Measurements from ENCODE around the gene PDGFRA.
"Not testable (repeated sequence)": the region's sequence is repeated elsewhere in the genome, so short reads cannot be mapped to it uniquely, and the experiment has no call there.

PDGFRA gene

GRCh38 chr4:54252312-54252711 is 23.2 kb downstream of the PDGFRA start:
- not testable (repeated sequence) for H3K4me3 ChIP-seq (ENCODE audit: low read length); H3K27ac ChIP-seq (ENCODE audit: low read depth, low read length); H3K27me3 ChIP-seq (ENCODE audit: control insufficient read depth, insufficient read depth, low read length); H3K36me3 ChIP-seq (ENCODE audit: control insufficient read depth, insufficient read depth, low read length); H3K4me1 ChIP-seq (ENCODE audit: control insufficient read depth, insufficient read depth, low read length); H3K9ac ChIP-seq (ENCODE audit: low read length)

- Histone ChIP-seq H3K27ac (ENCODE audit: low read depth, low read length) (no peak overlapping the region), H3K4me1 (ENCODE audit: control insufficient read depth, insufficient read depth, low read length) (no peaks in the 10 kb centered on the region), H3K27me3 (ENCODE audit: control insufficient read depth, insufficient read depth, low read length) (no peaks in the 10 kb centered on the region), H3K36me3 (ENCODE audit: control insufficient read depth, insufficient read depth, low read length) (peaks cover 2% of the 10 kb centered on the region), H3K9ac (ENCODE audit: low read length) (no peak overlapping the region), H3K4me3 (ENCODE audit: low read length) (no peak overlapping the region)
Observed at GRCh38 chr4:54254116-54254914, 25.2 kb downstream of the PDGFRA start.

GRCh38 chr4:54254915-54255246 is 25.8 kb downstream of the PDGFRA start:
- Histone ChIP-seq H3K4me1 (ENCODE audit: control insufficient read depth, insufficient read depth, low read length) (no peaks in the 10 kb centered on the region), H3K27me3 (ENCODE audit: control insufficient read depth, insufficient read depth, low read length) (no peaks in the 10 kb centered on the region), H3K36me3 (ENCODE audit: control insufficient read depth, insufficient read depth, low read length) (peaks cover 2% of the 10 kb centered on the region), H3K4me3 (ENCODE audit: low read length) (no peak overlapping the region), H3K9ac (ENCODE audit: low read length) (no peak overlapping the region), H3K27ac (ENCODE audit: low read depth, low read length) (no peak overlapping the region)

- no peak overlapping the region for H3K4me3 ChIP-seq (ENCODE audit: low read length)
- H3K27ac ChIP-seq (ENCODE audit: low read depth, low read length) = no peak overlapping the region
- no peak overlapping the region for H3K9ac ChIP-seq (ENCODE audit: low read length)
- H3K4me1 ChIP-seq (ENCODE audit: control insufficient read depth, insufficient read depth, low read length) = no peaks in the 10 kb centered on the region
- H3K36me3 ChIP-seq (ENCODE audit: control insufficient read depth, insufficient read depth, low read length) = peaks cover 2% of the 10 kb centered on the region
- H3K27me3 ChIP-seq (ENCODE audit: control insufficient read depth, insufficient read depth, low read length) = no peaks in the 10 kb centered on the region
Observed at GRCh38 chr4:54255881-54256280, 26.8 kb downstream of the PDGFRA start.

- Histone ChIP-seq H3K36me3 (ENCODE audit: control insufficient read depth, insufficient read depth, low read length) (peaks cover 2% of the 10 kb centered on the region), H3K9ac (ENCODE audit: low read length) (no peak overlapping the region), H3K27me3 (ENCODE audit: control insufficient read depth, insufficient read depth, low read length) (no peaks in the 10 kb centered on the region), H3K27ac (ENCODE audit: low read depth, low read length) (no peak overlapping the region), H3K4me1 (ENCODE audit: control insufficient read depth, insufficient read depth, low read length) (no peaks in the 10 kb centered on the region), H3K4me3 (ENCODE audit: low read length) (no peak overlapping the region)
Observed at GRCh38 chr4:54256491-54257486, 27.7 kb downstream of the PDGFRA start.

GRCh38 chr4:54265366-54265765 is 36.3 kb downstream of the PDGFRA start:
- H3K27me3 ChIP-seq (ENCODE audit: control insufficient read depth, insufficient read depth, low read length) = no peaks in the 10 kb centered on the region
- no peak overlapping the region for H3K27ac ChIP-seq (ENCODE audit: low read depth, low read length)
- no peaks in the 10 kb centered on the region for H3K36me3 ChIP-seq (ENCODE audit: control insufficient read depth, insufficient read depth, low read length)
- H3K4me3 ChIP-seq (ENCODE audit: low read length) = no peak overlapping the region
- H3K4me1 ChIP-seq (ENCODE audit: control insufficient read depth, insufficient read depth, low read length) = no peaks in the 10 kb centered on the region
- no peak overlapping the region for H3K9ac ChIP-seq (ENCODE audit: low read length)

GRCh38 chr4:54268151-54268550 is 39.1 kb downstream of the PDGFRA start:
- H3K4me3 ChIP-seq (ENCODE audit: low read length) = no peak overlapping the region
- no peak overlapping the region for H3K9ac ChIP-seq (ENCODE audit: low read length)
- peaks cover 6% of the 10 kb centered on the region for H3K36me3 ChIP-seq (ENCODE audit: control insufficient read depth, insufficient read depth, low read length)
- H3K27me3 ChIP-seq (ENCODE audit: control insufficient read depth, insufficient read depth, low read length) = no peaks in the 10 kb centered on the region
- no peak overlapping the region for H3K27ac ChIP-seq (ENCODE audit: low read depth, low read length)
- no peaks in the 10 kb centered on the region for H3K4me1 ChIP-seq (ENCODE audit: control insufficient read depth, insufficient read depth, low read length)

- Histone ChIP-seq H3K27ac (ENCODE audit: low read depth, low read length) (no peak overlapping the region), H3K27me3 (ENCODE audit: control insufficient read depth, insufficient read depth, low read length) (no peaks in the 10 kb centered on the region), H3K36me3 (ENCODE audit: control insufficient read depth, insufficient read depth, low read length) (peaks cover 6% of the 10 kb centered on the region), H3K9ac (ENCODE audit: low read length) (no peak overlapping the region), H3K4me1 (ENCODE audit: control insufficient read depth, insufficient read depth, low read length) (no peaks in the 10 kb centered on the region), H3K4me3 (ENCODE audit: low read length) (no peak overlapping the region)
Observed at GRCh38 chr4:54271464-54271863, 42.4 kb downstream of the PDGFRA start.

GRCh38 chr4:54272051-54272450 is 43.0 kb downstream of the PDGFRA start:
- no peaks in the 10 kb centered on the region for H3K4me1 ChIP-seq (ENCODE audit: control insufficient read depth, insufficient read depth, low read length)
- peaks cover 6% of the 10 kb centered on the region for H3K36me3 ChIP-seq (ENCODE audit: control insufficient read depth, insufficient read depth, low read length)
- H3K9ac ChIP-seq (ENCODE audit: low read length) = no peak overlapping the region
- H3K27ac ChIP-seq (ENCODE audit: low read depth, low read length) = no peak overlapping the region
- H3K4me3 ChIP-seq (ENCODE audit: low read length) = no peak overlapping the region
- no peaks in the 10 kb centered on the region for H3K27me3 ChIP-seq (ENCODE audit: control insufficient read depth, insufficient read depth, low read length)

GRCh38 chr4:54274264-54274663 is 45.2 kb downstream of the PDGFRA start:
- Histone ChIP-seq H3K9ac (ENCODE audit: low read length) (no peak overlapping the region), H3K27ac (ENCODE audit: low read depth, low read length) (no peak overlapping the region), H3K27me3 (ENCODE audit: control insufficient read depth, insufficient read depth, low read length) (no peaks in the 10 kb centered on the region), H3K4me1 (ENCODE audit: control insufficient read depth, insufficient read depth, low read length) (peaks cover 2% of the 10 kb centered on the region), H3K36me3 (ENCODE audit: control insufficient read depth, insufficient read depth, low read length) (peaks cover 6% of the 10 kb centered on the region), H3K4me3 (ENCODE audit: low read length) (no peak overlapping the region)

- Histone ChIP-seq H3K4me1 (ENCODE audit: control insufficient read depth, insufficient read depth, low read length) (peaks cover 2% of the 10 kb centered on the region), H3K4me3 (ENCODE audit: low read length) (no peak overlapping the region), H3K9ac (ENCODE audit: low read length) (no peak overlapping the region), H3K27me3 (ENCODE audit: control insufficient read depth, insufficient read depth, low read length) (no peaks in the 10 kb centered on the region), H3K27ac (ENCODE audit: low read depth, low read length) (no peak overlapping the region), H3K36me3 (ENCODE audit: control insufficient read depth, insufficient read depth, low read length) (peaks cover 6% of the 10 kb centered on the region)
Observed at GRCh38 chr4:54274795-54275665, 45.9 kb downstream of the PDGFRA start.

All from rectal smooth muscle tissue (tissue), 1 donor.